MV-4-11 (cell line): ENCODE measurements around the gene ABCF3.
"Not testable (repeated sequence)": the region's sequence is repeated elsewhere in the genome, so short reads cannot be mapped to it uniquely, and the experiment has no call there.

ENCODE experiments used
- DNase-seq: peaks from one replicate; lab custom pipeline; 2025; lab: John Stamatoyannopoulos, UW

Gene ABCF3

GRCh38 chr3:184186184-184186901 lies at the start of gene ABCF3:
Gene ABCF3, plus strand, starts transcription at chr3:184186199. Its CDS starts 9 bp downstream, at chr3:184186208.
- no peak for DNase-seq

GRCh38 chr3:184140436-184140835 lies 45.6 kb upstream of the ABCF3 start:
- DNase-seq, result no peak

DNA sequence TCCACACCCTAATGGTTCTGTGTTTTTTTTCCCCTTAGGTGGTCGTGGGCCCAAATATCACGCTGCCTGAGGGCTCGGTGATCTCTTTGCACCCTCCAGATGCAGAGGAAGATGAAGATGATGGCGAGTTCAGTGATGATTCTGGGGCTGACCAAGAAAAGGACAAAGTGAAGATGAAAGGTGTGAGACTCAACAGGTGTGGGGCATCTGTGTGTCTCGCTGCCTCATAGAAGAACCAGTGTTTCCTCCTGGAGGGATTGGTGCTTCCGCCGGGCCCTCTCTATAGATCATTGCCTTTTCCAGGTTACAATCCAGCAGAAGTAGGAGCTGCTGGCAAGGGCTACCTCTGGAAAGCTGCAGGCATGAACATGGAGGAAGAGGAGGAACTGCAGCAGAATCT lies 43.8 kb upstream of the ABCF3 start:
- no peak for DNase-seq

DNA sequence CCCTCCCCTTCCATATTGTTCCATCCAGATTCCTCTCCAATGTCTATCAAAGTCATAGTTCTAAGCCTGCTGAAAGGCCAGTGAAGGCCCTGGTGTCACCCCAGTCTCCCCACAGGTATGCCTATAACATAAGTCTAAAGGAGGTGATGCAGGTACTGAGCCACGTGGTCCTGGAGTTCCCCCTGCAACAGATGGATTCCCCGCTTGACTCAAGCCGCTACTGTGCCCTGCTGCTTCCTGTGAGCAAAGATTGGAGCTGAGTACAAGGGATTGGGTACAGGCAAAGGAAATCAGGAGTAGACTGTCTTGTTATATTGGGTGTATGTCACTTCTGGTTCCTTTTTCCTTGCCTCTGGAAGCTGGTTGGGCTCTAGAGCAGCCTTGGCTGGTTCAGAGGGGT lies 42.7 kb upstream of the ABCF3 start:
- no peak for DNase-seq

GRCh38 chr3:184144505-184144904 lies 41.5 kb upstream of the ABCF3 start:
- DNase-seq, result no peak

DNA sequence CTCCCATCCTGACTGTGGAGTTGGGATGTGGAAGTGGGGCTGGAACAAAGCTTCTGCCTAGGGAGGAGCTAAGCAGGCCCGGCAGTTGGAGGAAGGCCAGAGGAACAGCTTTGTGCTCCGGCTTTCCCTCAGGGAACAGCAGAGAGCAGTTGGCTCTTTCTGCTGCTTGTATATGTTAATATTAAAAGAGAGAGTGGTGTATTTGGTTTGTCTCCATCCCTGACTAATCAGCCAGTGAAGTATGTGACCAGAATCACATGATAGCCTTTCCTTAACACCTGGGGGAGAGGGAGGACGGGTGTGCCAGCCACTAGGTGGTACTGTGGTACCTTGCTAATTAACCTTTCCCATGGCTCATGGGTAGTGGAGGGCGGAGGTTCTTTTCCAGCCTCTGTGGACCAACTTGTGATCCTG lies 40.9 kb upstream of the ABCF3 start:
- DNase-seq, result peak; percentile 3

- DNase-seq, result no peak
Measured at GRCh38 chr3:184145751-184146270, 40.2 kb upstream of the ABCF3 start.

DNA sequence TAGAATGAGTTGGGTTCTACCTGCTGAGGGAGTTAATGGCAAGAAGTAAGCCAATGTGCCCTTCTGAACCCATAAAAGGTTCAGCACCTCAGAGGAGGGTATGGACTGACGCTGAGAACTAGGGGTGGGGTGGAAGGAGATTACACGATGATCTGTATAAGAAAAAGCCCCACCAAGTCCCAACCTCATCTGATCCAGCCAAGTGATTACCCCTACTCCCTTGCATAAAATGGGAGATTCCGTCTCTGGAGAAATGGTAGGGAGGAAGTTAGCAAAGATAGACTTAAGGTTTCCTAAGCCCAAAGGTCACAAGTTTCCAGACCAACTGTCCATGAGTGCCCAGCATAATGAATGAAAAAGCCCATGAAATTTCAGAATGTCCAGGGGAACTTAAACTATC lies 37.9 kb upstream of the ABCF3 start:
- no peak for DNase-seq

- no peak for DNase-seq
Measured at GRCh38 chr3:184149123-184149522, 36.9 kb upstream of the ABCF3 start.

- not testable (repeated sequence) for DNase-seq
Measured at GRCh38 chr3:184149770-184150169, 36.2 kb upstream of the ABCF3 start.

DNA sequence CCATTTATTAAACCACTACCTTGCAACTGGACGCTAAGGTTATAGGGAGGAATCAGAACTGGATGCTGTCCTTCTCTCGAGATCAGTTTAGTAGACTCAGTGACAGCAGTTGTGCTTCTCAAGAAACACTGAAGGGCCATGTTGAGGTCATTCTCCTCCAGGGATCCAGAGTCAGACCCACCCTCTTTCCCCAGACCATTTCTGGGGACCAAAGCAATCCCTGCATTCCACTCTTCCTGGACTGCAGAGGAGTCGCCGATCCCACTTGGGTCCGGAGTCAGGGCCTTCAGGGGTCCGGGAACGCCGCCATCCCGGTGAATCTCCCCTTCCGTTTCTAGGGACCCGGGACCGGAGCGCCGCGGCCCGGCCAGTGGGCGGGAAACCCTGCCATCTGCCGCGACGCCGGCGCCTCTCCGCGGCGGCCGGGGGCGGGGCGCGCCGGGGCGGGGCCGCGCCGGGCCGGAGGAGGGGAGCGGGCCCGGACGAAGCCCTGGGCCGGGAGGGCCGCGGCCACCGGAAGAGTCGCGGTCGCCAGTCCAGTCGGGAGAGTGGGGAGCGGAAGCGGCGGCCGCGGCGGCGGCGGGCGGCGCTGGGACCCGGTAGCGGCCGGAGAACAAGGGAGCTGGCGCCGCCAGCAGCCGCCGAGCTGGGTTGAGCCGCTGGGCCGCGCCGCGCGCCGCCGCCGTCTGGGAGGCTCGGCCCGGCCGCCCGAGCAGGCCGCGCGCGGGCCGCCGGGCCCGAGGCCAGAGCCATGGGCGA lies 30.9 kb upstream of the ABCF3 start, which contains the start of gene DVL3:
Gene DVL3, plus strand, starts transcription at position 493 of the 759 bp plus-strand sequence. Its CDS starts 259 bp downstream, at position 752.
- DNase-seq, result peak; percentile 12

DNA sequence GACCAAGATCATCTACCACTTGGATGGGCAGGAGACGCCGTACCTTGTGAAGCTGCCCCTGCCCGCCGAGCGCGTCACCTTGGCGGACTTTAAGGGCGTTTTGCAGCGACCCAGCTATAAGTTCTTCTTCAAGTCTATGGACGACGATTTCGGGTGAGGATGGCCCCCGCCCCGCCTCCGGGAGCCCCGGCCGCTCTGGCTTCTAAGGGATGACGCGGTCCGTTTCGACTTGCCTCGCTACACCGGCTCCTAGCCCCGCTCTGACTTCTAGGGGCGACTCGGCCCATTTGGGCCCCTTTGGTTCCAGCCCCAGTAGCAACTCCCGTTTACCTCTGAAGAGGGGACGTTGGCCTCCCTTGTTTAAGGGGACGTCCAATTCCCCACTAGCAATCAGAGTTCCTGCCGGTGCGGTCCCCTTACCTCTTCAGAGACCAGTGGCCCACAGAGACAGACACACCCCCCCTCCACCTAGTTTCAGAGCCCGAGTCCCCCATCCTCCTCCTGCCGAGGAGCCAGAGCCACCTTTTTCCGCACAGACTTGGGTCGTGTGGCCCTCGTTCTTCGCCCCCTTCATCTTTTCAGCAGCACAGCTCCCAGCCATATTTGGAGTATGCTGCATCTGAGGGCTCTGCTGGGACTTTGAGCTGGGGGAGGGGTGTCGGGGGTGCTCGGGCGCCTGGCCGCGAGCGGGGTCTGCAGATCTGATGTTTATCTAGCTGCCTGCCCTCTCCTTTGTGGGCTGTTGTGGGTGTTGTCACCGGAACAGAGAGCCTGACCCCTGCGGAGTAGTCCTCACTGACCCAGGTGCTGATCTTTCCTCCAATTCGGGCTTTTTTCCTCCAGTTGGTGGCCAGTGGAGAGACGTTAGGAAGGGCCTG lies 30.1 kb upstream of the ABCF3 start:
- DNase-seq, result no peak

- no peak for DNase-seq
Measured at GRCh38 chr3:184156522-184156955, 29.5 kb upstream of the ABCF3 start.

GRCh38 chr3:184157206-184157605 lies 28.8 kb upstream of the ABCF3 start:
- no peak for DNase-seq

DNA sequence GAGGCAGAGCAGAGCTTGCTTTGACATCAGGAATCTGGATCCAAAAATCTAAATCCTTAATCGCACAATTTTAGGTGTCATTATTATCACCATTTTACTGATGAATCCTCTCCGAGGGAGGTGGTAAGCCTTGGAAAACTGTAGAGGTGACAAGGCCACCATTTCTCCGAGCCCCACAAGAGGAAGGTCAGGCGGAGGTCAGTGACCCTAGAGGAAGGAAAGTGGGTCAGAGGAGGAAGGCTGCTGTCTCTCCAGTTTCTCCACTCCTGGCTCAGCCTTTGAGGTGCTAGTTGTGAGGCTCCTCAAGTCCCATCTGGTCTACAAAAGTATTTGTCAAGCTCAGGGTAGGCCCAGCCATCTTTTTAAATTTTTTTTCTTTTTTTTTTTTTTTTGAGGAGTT lies 27.6 kb upstream of the ABCF3 start:
- DNase-seq, result peak; percentile 41

- peak; percentile 69 for DNase-seq
Measured at GRCh38 chr3:184160456-184160855, 25.5 kb upstream of the ABCF3 start.

GRCh38 chr3:184162571-184163070 lies 23.4 kb upstream of the ABCF3 start:
- not testable (repeated sequence) for DNase-seq

DNA sequence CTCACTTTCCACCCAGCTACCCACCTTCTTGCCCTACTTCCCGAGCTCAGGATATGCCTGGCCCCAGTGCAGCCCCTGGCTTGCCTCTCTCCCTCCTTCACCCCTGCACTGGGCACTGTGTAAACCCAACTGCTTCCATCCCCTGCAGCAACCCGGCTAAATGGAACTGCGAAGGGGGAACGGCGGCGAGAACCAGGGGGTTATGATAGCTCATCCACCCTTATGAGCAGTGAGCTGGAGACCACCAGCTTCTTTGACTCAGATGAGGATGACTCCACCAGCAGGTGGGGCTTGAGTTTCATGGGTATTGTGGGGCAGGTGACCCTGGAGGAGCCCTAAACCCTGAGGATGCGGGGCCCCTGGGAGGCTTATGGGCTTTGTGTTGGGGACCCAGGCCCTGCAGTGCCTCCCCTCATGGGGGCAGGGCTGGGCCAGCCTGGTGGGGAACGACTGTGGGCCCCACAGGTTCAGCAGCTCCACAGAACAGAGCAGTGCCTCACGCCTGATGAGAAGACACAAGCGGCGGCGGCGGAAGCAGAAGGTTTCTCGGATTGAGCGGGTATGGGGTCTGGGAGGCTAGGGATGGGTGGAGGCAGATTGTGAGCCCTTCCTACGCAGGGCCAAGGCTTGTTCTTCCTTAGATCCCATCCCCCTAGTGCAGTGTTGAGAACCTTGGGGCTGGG lies 21.2 kb upstream of the ABCF3 start:
- no peak for DNase-seq

- no peak for DNase-seq
Measured at GRCh38 chr3:184165543-184165942, 20.5 kb upstream of the ABCF3 start.

GRCh38 chr3:184166671-184167070 lies 19.3 kb upstream of the ABCF3 start:
- no peak for DNase-seq

GRCh38 chr3:184167786-184168185 lies 18.2 kb upstream of the ABCF3 start:
- DNase-seq, result no peak
